Activated CD4-positive, alpha-beta T cell treated with anti-CD3 and anti-CD28 coated beads for 24 hours (primary cell): ENCODE measurements around the gene DPP6.
"Not testable (repeated sequence)": the region's sequence is repeated elsewhere in the genome, so short reads cannot be mapped to it uniquely, and the experiment has no call there.

ENCODE experiments used
- DNase-seq, 2 donors: peaks; one replicate each; pipeline ENCODE4 v3.0.0-alpha.2; 2020; ENCODE audit warnings: low read depth in 2 of 2

DPP6 gene

DNA sequence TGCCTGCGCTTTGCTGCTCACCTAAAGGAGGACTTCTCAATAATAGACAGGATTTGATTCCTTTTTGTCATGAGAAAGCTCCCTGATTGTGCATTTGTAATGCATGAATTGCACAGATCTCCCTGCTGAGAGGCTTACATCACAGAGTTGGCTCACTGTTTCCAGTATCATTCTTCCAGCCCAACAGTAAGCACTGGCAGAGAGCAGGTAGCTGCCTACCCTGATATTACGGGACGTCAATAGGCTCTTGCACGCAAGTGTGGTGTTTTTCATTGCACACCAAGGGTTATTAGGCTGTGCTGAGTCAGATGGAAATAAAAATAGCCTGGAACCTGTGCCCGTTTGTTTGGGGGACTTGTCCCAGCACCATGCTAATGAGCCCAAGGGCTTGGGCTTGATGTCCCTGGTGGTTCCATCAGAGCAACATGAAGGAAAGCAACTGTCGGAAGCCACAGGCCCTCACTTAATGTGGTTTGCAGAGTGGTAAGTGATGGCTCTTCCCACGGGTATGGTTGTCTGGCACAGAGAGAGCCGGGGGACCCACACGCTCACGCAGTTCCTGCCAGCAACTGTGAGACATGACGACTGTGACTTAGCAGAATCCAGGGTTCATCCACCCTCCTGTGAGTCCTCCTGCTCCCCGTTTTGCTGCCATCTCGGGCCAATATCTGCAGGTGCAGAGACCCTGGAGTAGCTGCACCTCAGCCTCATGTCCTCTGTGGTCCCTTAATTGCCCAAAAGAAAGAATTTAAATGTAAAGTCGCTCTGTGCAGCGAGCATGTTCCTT lies 20.4 kb downstream of the DPP6 start:
- not testable (repeated sequence) for DNase-seq

- DNase-seq: not testable (repeated sequence)
Observed at GRCh38 chr7:154078523-154078922, 26.3 kb downstream of the DPP6 start.

- DNase-seq: not testable (repeated sequence)
Observed at GRCh38 chr7:154080249-154080648, 28.1 kb downstream of the DPP6 start.

- DNase-seq: not testable (repeated sequence)
Observed at GRCh38 chr7:154087037-154087725, 35.0 kb downstream of the DPP6 start.

DNA sequence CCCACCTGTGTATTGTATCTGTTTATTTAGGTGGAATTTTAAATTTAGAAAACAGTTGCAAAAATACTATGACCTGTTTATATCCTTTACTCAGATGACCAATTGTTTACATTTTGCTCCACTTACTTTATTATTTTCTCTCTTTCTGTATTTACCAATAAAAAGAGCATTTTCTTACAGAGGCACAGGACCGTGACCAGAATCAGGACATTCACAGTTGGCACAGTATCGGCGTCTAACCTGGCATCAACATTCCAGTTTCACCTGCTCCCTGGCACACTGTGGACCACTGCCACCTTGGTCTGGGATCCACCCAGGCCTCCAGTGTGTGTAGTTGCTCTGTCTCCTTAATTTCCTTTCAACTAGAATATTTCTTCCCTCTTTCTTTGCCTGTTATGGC lies 39.9 kb downstream of the DPP6 start:
- not testable (repeated sequence) for DNase-seq

- not testable (repeated sequence) for DNase-seq
Observed at GRCh38 chr7:154095201-154095600, 43.0 kb downstream of the DPP6 start.

GRCh38 chr7:154105063-154105462 lies 52.9 kb downstream of the DPP6 start:
- DNase-seq: not testable (repeated sequence)

GRCh38 chr7:154109615-154110014 lies 57.4 kb downstream of the DPP6 start:
- DNase-seq: not testable (repeated sequence)

DNA sequence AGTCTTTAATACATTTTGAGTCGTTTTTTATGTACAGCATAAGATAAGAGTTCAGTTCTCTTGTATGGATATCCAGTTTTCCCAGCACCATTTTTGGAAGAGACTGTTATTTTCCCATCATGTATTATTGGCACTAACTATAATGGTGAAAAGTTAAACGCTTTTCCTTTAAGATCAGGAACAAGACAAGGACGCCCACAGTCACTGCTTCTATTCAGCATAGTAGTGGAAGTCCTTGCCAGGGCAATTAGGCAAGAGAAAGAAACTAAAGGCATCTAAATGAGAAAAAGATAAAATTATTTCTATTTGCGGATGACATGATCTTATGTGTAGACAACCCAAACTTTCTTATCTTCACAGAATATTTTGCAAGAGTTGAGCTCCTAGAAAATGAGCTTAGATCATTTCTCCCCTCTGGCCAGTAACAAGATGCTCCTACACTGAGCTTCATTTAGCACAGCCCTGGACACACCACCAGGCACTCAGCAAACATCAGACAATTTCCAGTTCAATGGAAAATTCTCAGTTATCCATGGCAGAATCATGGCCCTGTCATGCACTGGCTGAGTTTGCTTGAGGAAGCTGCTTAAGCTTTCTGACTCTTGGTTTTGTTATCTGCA lies 61.6 kb downstream of the DPP6 start:
- DNase-seq: not testable (repeated sequence)

GRCh38 chr7:154117411-154118390 lies 65.5 kb downstream of the DPP6 start:
- DNase-seq: not testable (repeated sequence)

GRCh38 chr7:154120825-154121224 lies 68.6 kb downstream of the DPP6 start:
- not testable (repeated sequence) for DNase-seq

DNA sequence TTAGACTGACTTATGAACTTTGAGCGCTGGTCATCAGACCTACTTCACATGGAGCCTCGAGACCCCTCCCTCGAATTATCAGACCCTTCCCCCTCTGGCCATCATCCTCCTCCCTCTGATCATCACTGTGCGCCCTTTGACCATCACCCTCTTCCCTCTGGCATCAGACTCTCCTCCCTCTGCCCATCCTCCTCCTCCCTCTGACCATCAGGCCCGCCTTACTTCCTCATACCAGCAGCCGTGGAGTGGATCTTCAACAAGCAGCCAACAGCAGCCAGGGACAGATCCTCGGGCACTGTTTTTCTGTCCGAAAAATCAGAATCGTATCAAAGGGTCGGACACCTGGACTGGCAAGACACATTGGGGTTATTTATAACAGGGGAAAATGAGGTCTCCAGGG lies 70.5 kb downstream of the DPP6 start:
- DNase-seq: not testable (repeated sequence)

GRCh38 chr7:154123397-154123796 lies 71.2 kb downstream of the DPP6 start:
- not testable (repeated sequence) for DNase-seq

DNA sequence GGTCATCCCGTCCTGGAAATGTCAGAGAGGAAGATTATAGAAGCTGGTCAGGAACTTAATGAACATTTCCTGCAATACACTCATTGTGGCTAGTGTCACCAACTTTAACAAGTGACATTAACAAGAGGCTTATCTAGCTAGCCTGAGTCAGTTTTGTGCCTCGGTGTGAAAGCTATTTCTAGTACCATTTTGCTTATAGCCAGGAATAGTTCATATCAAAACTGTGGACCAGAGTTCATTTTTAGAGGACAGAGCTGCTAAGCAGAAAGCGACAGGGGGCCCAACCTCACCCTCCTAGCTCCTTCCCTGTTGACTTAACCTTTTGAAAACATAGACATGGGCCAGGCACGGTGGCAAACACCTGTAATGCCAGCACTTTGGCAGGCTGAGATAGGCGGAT lies 76.9 kb downstream of the DPP6 start:
- DNase-seq: not testable (repeated sequence)

GRCh38 chr7:154132617-154133016 lies 80.4 kb downstream of the DPP6 start:
- not testable (repeated sequence) for DNase-seq

DNA sequence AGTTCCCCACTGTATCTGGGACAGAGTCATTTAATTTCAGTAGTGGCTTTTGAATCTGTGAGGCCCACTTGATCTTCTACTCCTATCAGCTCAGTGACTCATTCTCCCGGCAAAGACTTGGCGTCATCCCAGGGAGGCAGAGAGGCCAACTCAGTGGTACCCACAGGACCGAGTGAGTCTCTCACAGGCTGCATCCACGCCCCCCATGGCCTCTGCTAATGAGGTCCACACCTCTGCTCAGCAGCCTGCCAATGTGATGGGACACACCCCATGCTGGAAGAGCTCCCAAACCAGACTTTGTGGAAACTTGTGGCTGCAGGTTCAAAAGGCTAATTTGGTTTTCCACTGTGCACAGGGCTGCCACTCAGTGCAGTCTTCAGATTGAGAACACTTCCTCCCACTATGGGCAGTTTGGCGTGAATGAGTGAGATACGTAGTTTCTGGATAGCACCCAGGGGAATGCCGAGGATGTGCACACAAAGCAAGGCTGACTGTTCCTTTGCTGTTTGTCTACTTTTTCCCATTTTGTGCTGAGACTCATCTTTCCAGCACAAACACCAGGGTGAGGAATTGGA lies 81.6 kb downstream of the DPP6 start:
- not testable (repeated sequence) for DNase-seq

GRCh38 chr7:154134698-154135097 lies 82.5 kb downstream of the DPP6 start:
- DNase-seq: not testable (repeated sequence)

DNA sequence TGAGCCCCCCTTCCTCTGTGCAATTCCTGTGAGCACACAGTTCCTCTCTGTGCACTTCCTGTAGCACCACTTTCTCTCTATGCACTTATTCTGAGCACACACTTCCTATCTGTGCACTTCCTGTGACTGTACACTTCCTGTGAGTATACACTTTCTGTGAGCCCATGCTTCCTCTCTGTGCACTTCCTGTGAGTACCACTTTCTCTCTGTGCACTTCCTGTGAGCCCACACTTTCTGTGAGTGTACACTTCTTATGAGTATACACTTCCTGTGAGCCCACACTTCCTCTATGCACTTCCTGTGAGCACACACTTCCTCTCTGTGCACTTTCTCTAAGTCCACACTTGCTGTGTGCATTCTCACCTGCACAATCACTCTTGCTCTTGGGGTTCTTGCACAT lies 83.4 kb downstream of the DPP6 start:
- not testable (repeated sequence) for DNase-seq

DNA sequence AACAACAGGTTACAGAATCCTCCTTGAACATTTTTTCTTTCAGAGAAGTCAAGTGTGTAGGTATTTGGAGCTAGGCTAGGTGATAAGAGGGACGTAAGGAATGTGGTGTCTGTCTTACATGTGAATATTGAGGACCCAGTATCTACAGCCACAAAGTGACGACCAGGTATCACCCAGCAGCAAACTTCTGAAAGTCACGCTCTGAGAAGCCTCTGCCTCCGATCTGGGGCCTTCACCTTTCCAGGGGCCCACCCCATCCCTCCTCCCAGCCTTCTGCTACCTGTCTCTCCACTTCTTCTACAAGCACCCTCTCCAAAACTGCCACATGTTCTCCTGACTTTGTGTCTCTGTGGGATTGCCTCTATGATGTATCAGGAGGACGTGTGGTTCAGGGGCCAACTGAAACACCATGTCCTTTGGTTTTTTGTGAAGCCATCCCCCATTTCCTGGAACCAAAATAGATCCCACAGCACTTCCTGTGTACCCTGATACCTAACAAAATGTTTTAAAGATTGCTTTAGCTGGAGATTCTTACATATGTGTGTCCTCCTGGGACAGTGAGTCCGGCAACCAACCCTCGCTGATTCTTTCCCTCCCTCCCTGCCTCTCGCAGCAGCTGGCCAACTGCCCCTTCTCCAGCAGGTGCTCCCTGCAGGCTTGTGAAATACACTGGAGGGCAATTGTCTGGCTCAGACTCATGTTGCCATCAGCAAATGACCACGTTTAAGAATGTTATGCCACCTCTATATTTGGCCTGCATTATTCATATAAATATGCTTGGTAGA lies 93.9 kb downstream of the DPP6 start:
- DNase-seq: not testable (repeated sequence)

GRCh38 chr7:154146707-154147038 lies 94.5 kb downstream of the DPP6 start:
- DNase-seq: not testable (repeated sequence)
